PC-3 (cell line): Measurements from ENCODE around the gene MTF1.

Experiments used
- EZH2 ChIP-seq: fragments of 300-600 bp; sonication (generic); IDR thresholded peaks from one replicate; pipeline ENCODE4 v1.6.1; 2017; ENCODE audit warnings: antibody characterized with exemption, mild to moderate bottlenecking, low read length; ENCODE audit not compliant: unreplicated experiment
- EZH2phosphoT487 ChIP-seq: fragments of 300-600 bp; sonication (generic); IDR thresholded peaks from 2 replicates; pipeline ENCODE4 v1.6.1; 2018; ENCODE audit warnings: mild to moderate bottlenecking, antibody characterized with exemption, low read length, borderline replicate concordance
- TF ChIP-seq, protein P1 (sequence below): fragments of 300-600 bp; sonication (generic); conservative IDR thresholded peaks from 2 replicates; pipeline ENCODE4 v1.5.1; 2017; ENCODE audit warnings: antibody characterized with exemption, low read depth, mild to moderate bottlenecking, low read length

DNA sequence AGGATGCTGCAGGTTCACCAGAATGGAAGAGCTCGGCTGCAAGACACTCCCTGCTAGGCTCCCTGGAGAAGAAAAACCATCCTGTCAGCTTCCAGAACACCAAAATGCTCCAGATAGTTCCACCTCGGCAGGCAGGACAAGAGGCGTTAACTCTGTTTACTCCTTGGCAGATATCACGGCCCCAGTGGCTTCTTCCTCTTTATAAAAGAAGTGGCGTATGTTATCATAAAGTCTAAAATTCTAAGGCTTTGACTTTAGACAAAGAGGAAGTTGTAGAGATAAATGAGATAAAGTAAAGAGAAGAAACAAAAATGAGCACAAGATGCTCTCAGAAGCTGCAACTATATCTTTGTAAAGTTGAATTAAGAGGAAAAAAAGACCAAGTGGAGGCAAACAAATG is 24.3 kb upstream of the MTF1 start:
- TF ChIP-seq, protein P1, sequence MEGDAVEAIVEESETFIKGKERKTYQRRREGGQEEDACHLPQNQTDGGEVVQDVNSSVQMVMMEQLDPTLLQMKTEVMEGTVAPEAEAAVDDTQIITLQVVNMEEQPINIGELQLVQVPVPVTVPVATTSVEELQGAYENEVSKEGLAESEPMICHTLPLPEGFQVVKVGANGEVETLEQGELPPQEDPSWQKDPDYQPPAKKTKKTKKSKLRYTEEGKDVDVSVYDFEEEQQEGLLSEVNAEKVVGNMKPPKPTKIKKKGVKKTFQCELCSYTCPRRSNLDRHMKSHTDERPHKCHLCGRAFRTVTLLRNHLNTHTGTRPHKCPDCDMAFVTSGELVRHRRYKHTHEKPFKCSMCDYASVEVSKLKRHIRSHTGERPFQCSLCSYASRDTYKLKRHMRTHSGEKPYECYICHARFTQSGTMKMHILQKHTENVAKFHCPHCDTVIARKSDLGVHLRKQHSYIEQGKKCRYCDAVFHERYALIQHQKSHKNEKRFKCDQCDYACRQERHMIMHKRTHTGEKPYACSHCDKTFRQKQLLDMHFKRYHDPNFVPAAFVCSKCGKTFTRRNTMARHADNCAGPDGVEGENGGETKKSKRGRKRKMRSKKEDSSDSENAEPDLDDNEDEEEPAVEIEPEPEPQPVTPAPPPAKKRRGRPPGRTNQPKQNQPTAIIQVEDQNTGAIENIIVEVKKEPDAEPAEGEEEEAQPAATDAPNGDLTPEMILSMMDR, result no peak
- TF ChIP-seq EZH2phosphoT487 (no peak), EZH2 (no peak)
